IPS-20b (cell line): ENCODE results near the gene SLC2A8.

Experiments used
- H3K27ac ChIP-seq: one replicate; pipeline ENCODE4 v1.5.1; 2013; ENCODE audit warnings: low read length
- H3K27me3 ChIP-seq: 2 replicates; pipeline ENCODE4 v1.6.1; 2013; ENCODE audit warnings: mild to moderate bottlenecking, low read length, inconsistent platforms; ENCODE audit not compliant: insufficient read depth
- H3K36me3 ChIP-seq: 2 replicates; pipeline ENCODE4 v1.6.1; 2013; ENCODE audit warnings: low read depth, mild to moderate bottlenecking, inconsistent platforms, low read length, moderate library complexity; ENCODE audit not compliant: insufficient read depth
- H3K4me1 ChIP-seq: 2 replicates; pipeline ENCODE4 v1.6.1; 2013; ENCODE audit warnings: mild to moderate bottlenecking, control low read depth, inconsistent platforms, low read length, moderate library complexity; ENCODE audit not compliant: insufficient read depth
- H3K4me3 ChIP-seq: 2 replicates; pipeline ENCODE4 v1.5.1; 2013; ENCODE audit warnings: mild to moderate bottlenecking, low read length, inconsistent platforms
- H3K9ac ChIP-seq: 2 replicates; pipeline ENCODE4 v1.6.1; 2013; ENCODE audit warnings: low read depth, mild to moderate bottlenecking, inconsistent platforms, low read length, moderate library complexity
- H3K9me3 ChIP-seq: 2 replicates; pipeline ENCODE4 v1.6.1; 2013; ENCODE audit warnings: mild to moderate bottlenecking, low read depth, low read length, inconsistent platforms; ENCODE audit not compliant: insufficient read depth

Gene SLC2A8

GRCh38 chr9:127361561-127361960 lies 35.4 kb upstream of the SLC2A8 start:
- Histone ChIP-seq H3K36me3 (peaks cover 23% of the 10 kb centered on the region; the same call in 1 of the 2 replicates), H3K27me3 (no peaks in the 10 kb centered on the region), H3K4me3 (no peak overlapping the region), H3K9ac (no peak overlapping the region), H3K27ac (no peak overlapping the region), H3K9me3 (no peaks in the 10 kb centered on the region), H3K4me1 (no peaks in the 10 kb centered on the region)

GRCh38 chr9:127362829-127363228 lies 34.1 kb upstream of the SLC2A8 start:
- H3K9ac ChIP-seq: no peak overlapping the region
- H3K4me3 ChIP-seq: no peak overlapping the region
- no peak overlapping the region for H3K27ac ChIP-seq
- H3K4me1 ChIP-seq: no peaks in the 10 kb centered on the region
- H3K27me3 ChIP-seq: no peaks in the 10 kb centered on the region
- peaks cover 14% of the 10 kb centered on the region; the same call in 1 of the 2 replicates for H3K36me3 ChIP-seq
- H3K9me3 ChIP-seq: no peaks in the 10 kb centered on the region

GRCh38 chr9:127365461-127365860 lies 31.5 kb upstream of the SLC2A8 start:
- Histone ChIP-seq H3K27ac (no peak overlapping the region), H3K9me3 (no peaks in the 10 kb centered on the region), H3K36me3 (peaks cover 9% of the 10 kb centered on the region; the same call in 1 of the 2 replicates), H3K9ac (no peak overlapping the region), H3K4me3 (no peak overlapping the region), H3K4me1 (no peaks in the 10 kb centered on the region; the same call in 1 of the 2 replicates), H3K27me3 (no peaks in the 10 kb centered on the region)

- no peaks in the 10 kb centered on the region for H3K27me3 ChIP-seq
- no peak overlapping the region for H3K4me3 ChIP-seq
- H3K36me3 ChIP-seq: peaks cover 9% of the 10 kb centered on the region; the same call in 1 of the 2 replicates
- H3K9me3 ChIP-seq: no peaks in the 10 kb centered on the region
- no peak overlapping the region for H3K27ac ChIP-seq
- H3K9ac ChIP-seq: no peak overlapping the region
- no peaks in the 10 kb centered on the region; the same call in 1 of the 2 replicates for H3K4me1 ChIP-seq
Measured at GRCh38 chr9:127366594-127366993, 30.4 kb upstream of the SLC2A8 start.

GRCh38 chr9:127368852-127369402 lies 28.0 kb upstream of the SLC2A8 start:
- Histone ChIP-seq H3K4me1 (peaks cover 10% of the 10 kb centered on the region; the same call in 1 of the 2 replicates), H3K27ac (no peak overlapping the region), H3K36me3 (peaks cover 9% of the 10 kb centered on the region; the same call in 1 of the 2 replicates), H3K9me3 (no peaks in the 10 kb centered on the region), H3K4me3 (no peak overlapping the region), H3K9ac (no peak overlapping the region), H3K27me3 (no peaks in the 10 kb centered on the region)

- H3K36me3 ChIP-seq: peaks cover 4% of the 10 kb centered on the region; the same call in 1 of the 2 replicates
- H3K27me3 ChIP-seq: no peaks in the 10 kb centered on the region
Measured at GRCh38 chr9:127369428-127369827, 27.5 kb upstream of the SLC2A8 start.

GRCh38 chr9:127370147-127370579 lies 26.8 kb upstream of the SLC2A8 start:
- Histone ChIP-seq H3K9ac (no peak overlapping the region), H3K4me1 (peaks cover 10% of the 10 kb centered on the region; the same call in 1 of the 2 replicates), H3K9me3 (no peaks in the 10 kb centered on the region), H3K4me3 (no peak overlapping the region), H3K27me3 (no peaks in the 10 kb centered on the region), H3K36me3 (no peaks in the 10 kb centered on the region), H3K27ac (no peak overlapping the region)

More at GRCh38 chr9:127369428-127369827, 27.5 kb upstream of the SLC2A8 start:
- H3K4me3 ChIP-seq: no peak overlapping the region
- no peak overlapping the region for H3K9ac ChIP-seq
- no peaks in the 10 kb centered on the region for H3K9me3 ChIP-seq
- no peak overlapping the region for H3K27ac ChIP-seq
- peaks cover 10% of the 10 kb centered on the region; the same call in 1 of the 2 replicates for H3K4me1 ChIP-seq

DNA sequence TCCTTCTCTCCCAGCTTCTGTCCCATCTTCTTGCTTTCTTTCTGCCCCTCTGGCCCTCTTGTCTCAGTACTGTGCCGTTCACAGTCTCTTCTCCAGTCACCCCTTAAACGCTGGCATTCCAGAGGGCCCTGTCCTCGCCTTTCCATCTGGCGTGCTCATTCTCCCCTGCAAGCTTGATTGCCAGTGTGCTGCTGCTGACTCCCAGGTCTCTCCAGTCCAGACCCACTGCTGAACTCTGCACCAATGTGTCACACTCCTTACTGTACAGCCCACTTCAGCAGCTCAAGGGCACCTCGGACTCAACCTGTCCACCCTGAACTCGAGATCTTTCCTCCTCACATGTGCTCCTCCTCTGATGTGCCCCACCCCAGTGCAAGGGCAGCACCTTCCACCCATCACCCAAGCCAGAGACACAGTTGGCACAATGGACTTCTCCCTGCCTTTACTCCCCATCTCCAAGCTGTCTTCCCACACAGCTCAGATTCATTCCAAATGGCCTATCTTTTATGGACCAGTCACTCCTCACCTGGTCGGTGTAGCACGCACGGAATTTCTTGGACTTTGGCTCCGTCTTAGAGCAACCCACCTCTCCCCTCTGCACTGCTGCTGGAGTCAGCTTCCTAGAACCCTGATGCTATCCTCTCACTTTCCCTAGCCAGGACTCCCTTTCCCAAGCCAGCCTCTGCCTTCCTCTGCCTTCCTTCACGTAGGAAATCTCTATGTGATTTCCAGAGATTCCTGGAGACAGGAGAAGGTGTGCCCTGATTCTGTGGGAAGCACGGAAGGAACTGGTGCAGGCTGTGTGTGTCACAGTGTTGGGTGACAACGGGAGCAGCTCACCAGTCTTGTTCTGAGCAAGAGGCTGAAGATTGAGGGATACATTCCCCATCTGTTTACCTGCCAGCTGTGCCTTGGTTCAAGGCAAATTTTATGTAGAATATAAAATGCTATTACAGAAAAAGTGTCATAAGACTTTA lies 26.0 kb upstream of the SLC2A8 start:
- Histone ChIP-seq H3K4me1 (peaks cover 10% of the 10 kb centered on the region; the same call in 1 of the 2 replicates), H3K9me3 (no peaks in the 10 kb centered on the region), H3K9ac (no peak overlapping the region), H3K4me3 (no peak overlapping the region), H3K27ac (no peak overlapping the region), H3K27me3 (no peaks in the 10 kb centered on the region), H3K36me3 (no peaks in the 10 kb centered on the region)

- Histone ChIP-seq H3K27me3 (no peaks in the 10 kb centered on the region), H3K9me3 (no peaks in the 10 kb centered on the region), H3K4me1 (no peaks in the 10 kb centered on the region)
Measured at GRCh38 chr9:127380479-127380878, 16.5 kb upstream of the SLC2A8 start.

DNA sequence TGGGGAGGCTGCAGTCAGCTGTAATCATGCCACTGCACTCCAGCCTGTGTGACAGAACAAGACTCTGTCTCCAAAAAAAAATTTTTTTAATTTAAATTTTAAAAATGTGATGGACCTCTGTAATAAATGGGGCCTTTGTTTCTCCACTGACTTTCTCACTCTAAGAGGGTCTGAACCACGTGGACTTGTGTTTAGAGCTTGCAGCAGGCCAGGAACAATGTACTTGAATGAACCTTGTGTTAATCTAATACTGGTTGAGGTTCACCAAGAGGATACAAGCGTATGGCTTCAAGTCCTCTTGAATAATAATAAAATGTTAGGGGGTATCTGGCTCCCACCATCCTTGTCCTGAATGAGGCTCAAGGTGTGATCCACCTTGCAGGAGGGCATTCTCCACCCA lies 14.4 kb upstream of the SLC2A8 start:
- Histone ChIP-seq H3K9me3 (no peaks in the 10 kb centered on the region), H3K27me3 (no peaks in the 10 kb centered on the region), H3K9ac (no peak overlapping the region), H3K4me3 (no peak overlapping the region), H3K36me3 (no peaks in the 10 kb centered on the region), H3K4me1 (no peaks in the 10 kb centered on the region), H3K27ac (no peak overlapping the region)

More at GRCh38 chr9:127380479-127380878, 16.5 kb upstream of the SLC2A8 start:
- Histone ChIP-seq H3K4me3 (no peak overlapping the region), H3K9ac (no peak overlapping the region), H3K27ac (no peak overlapping the region), H3K36me3 (no peaks in the 10 kb centered on the region)

DNA sequence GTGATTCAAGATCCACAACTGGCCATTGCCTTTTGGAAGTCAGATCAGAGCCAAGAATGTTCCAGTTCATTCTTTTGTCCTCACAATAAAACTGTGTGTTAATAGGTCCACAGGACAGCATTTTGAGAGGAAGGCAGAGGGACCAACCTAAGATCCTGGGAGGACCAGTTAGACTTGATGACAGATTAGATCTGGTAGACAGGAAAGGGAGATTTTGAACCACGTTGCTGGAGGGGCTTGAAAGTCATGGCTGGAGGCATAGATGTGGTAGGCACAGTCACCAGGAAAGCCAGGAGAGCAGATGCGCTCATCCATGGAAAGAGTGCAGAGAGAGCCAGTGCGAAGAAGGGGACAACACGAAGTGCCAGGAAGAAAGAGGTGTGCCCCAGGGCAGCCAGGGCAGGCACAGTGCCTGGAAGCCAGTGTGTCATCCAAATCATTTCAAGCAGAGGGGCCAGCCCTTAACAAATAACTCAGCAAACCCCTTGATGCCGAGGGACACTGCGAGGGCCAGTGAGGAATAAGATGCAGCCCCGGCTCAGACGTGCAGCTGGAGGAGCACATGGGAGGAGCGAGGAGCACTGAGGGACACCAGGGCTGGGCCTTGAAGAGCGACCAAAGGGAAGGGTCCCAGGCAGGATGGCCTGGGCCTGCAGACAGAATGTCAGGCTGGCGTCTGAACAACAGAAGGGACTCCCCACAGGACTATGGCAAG lies 12.8 kb upstream of the SLC2A8 start:
- no peaks in the 10 kb centered on the region for H3K27me3 ChIP-seq
- no peak overlapping the region for H3K4me3 ChIP-seq
- H3K9ac ChIP-seq: no peak overlapping the region
- H3K9me3 ChIP-seq: no peaks in the 10 kb centered on the region
- no peak overlapping the region for H3K27ac ChIP-seq
- 0 out of 2 replicates have a peak, but pooled peaks cover 6% of the 10 kb centered on the region for H3K4me1 ChIP-seq
- no peaks in the 10 kb centered on the region for H3K36me3 ChIP-seq
